RWPE1 (cell line): Measurements from ENCODE around the gene BDNF.
"Not testable (repeated sequence)": the region's sequence is repeated elsewhere in the genome, so short reads cannot be mapped to it uniquely, and the experiment has no call there.

Experiments
- CTCF ChIA-PET: fragments of 350-600 bp; sonication (Branson Sonifier 250); formaldehyde crosslinking; extraction: SDS; loops from one replicate; lab custom pipeline; 2021; lab: Yijun Ruan, JAX
- POLR2A ChIA-PET: fragments of 400-600 bp; formaldehyde crosslinking; extraction: SDS; loops from one replicate; lab custom pipeline; 2020; ENCODE audit warnings: antibody characterized with exemption; ENCODE audit not compliant: low non-redundant PET; lab: Yijun Ruan, JAX
- DNase-seq: peaks from one replicate; pipeline ENCODE4 v3.0.0; 2012; ENCODE audit warnings: low spot score
- H3K27ac ChIP-seq: fragments of 450-650 bp; 2 replicates; pipeline ENCODE4 v1.5.1; 2017
- CTCF ChIP-seq: fragments of 450-650 bp; conservative IDR thresholded peaks from 2 replicates; pipeline ENCODE4 v1.5.1; 2017; ENCODE audit warnings: low read depth, mild to moderate bottlenecking

Gene BDNF

GRCh38 chr11:27679136-27680015 lies 20.9 kb downstream of the BDNF start:
- POLR2A ChIA-PET, result no interaction called here
- no peak for DNase-seq
- CTCF ChIA-PET, result interaction anchor here (0.5 kb wide), 1 partner anchor 1649 kb away, joined by 3 read pairs; no protein-coding TSS in a partner anchor

GRCh38 chr11:27678242-27678641 lies 22.0 kb downstream of the BDNF start:
- POLR2A ChIA-PET, result no interaction called here
- no peak for DNase-seq
- CTCF ChIA-PET, result interaction anchor here (0.5 to 0.6 kb wide), 2 partner anchors 1351 to 1651 kb away, joined by 3 to 4 read pairs; no protein-coding TSS in a partner anchor

More at GRCh38 chr11:27679136-27680015, 20.9 kb downstream of the BDNF start:
- TF ChIP-seq CTCF, result no peak
- H3K27ac ChIP-seq, result no peak overlapping the region

GRCh38 chr11:27677108-27677507 lies 23.1 kb downstream of the BDNF start:
- H3K27ac ChIP-seq, result no peak overlapping the region
- ChIA-PET POLR2A (no interaction called here), CTCF (no interaction called here)
- TF ChIP-seq CTCF, result no peak
- DNase-seq, result no peak

More at GRCh38 chr11:27678242-27678641, 22.0 kb downstream of the BDNF start:
- no peak overlapping the region for H3K27ac ChIP-seq
- TF ChIP-seq CTCF, result no peak

GRCh38 chr11:27673979-27674663 lies 26.1 kb downstream of the BDNF start:
- DNase-seq, result peak; percentile 66
- TF ChIP-seq CTCF, result no peak
- POLR2A ChIA-PET, result no interaction called here
- CTCF ChIA-PET, result no interaction called here
- H3K27ac ChIP-seq, result no peak overlapping the region

GRCh38 chr11:27672836-27673464 lies 27.3 kb downstream of the BDNF start:
- ChIA-PET POLR2A (no interaction called here), CTCF (no interaction called here)
- DNase-seq, result peak; percentile 60
- TF ChIP-seq CTCF, result no peak
- H3K27ac ChIP-seq, result no peak overlapping the region

GRCh38 chr11:27665508-27666101 lies 34.6 kb downstream of the BDNF start:
- POLR2A ChIA-PET, DNase-seq, H3K27ac ChIP-seq, CTCF ChIA-PET: not testable (repeated sequence)
